Upper lobe of left lung (tissue), 4 donors: ENCODE results near the gene SDSL.

Source experiments
- POLR2A ChIP-seq, 4 donors: fragments of 450-650 bp; IDR thresholded peaks; one replicate each; pipeline ENCODE4 v1.5.1; 2016 to 2017; ENCODE audit warnings: antibody characterized with exemption in 4 of 4, mild to moderate bottlenecking in 2 of 4
- TF ChIP-seq, protein P1 (sequence below), 6 experiments: fragments of 450-650 bp in 4 of 6; fragments of 200-600 bp in 2 of 6; sonication (generic) in 2 of 6; IDR thresholded peaks; one replicate each; pipeline ENCODE4 v1.5.1; 2016 to 2019; ENCODE audit warnings: antibody characterized with exemption in 6 of 6

- TF ChIP-seq, protein P1, sequence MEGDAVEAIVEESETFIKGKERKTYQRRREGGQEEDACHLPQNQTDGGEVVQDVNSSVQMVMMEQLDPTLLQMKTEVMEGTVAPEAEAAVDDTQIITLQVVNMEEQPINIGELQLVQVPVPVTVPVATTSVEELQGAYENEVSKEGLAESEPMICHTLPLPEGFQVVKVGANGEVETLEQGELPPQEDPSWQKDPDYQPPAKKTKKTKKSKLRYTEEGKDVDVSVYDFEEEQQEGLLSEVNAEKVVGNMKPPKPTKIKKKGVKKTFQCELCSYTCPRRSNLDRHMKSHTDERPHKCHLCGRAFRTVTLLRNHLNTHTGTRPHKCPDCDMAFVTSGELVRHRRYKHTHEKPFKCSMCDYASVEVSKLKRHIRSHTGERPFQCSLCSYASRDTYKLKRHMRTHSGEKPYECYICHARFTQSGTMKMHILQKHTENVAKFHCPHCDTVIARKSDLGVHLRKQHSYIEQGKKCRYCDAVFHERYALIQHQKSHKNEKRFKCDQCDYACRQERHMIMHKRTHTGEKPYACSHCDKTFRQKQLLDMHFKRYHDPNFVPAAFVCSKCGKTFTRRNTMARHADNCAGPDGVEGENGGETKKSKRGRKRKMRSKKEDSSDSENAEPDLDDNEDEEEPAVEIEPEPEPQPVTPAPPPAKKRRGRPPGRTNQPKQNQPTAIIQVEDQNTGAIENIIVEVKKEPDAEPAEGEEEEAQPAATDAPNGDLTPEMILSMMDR (IDR thresholded peaks at IDR 0.05), result no peak
- no peak for TF ChIP-seq POLR2A (IDR thresholded peaks at IDR 0.05)
Observed at GRCh38 chr12:113408756-113409298, 13.4 kb upstream of the SDSL start.
